Right kidney (tissue), 1 donor: ENCODE measurements around the gene EGFL8.

ENCODE experiments used
- DNase-seq: peaks from one replicate; pipeline ENCODE4 v3.0.0-alpha.2; 2016

Gene EGFL8

GRCh38 chr6:32146287-32146686, 18.1 kb upstream of the EGFL8 start:
- DNase-seq: no peak

GRCh38 chr6:32146687-32147086, 17.7 kb upstream of the EGFL8 start:
- DNase-seq: no peak

GRCh38 chr6:32147401-32148132, 16.8 kb upstream of the EGFL8 start:
- DNase-seq: no peak

- DNase-seq: peak; percentile 79
These were observed 15.9 kb upstream of the EGFL8 start for GRCh38 chr6:32148289-32149091.

GRCh38 chr6:32149092-32149755, 15.2 kb upstream of the EGFL8 start:
- no peak for DNase-seq

GRCh38 chr6:32149932-32150870, 14.2 kb upstream of the EGFL8 start:
- peak; percentile 57 for DNase-seq

- peak; percentile 36 for DNase-seq
These were observed 13.1 kb upstream of the EGFL8 start for GRCh38 chr6:32151181-32151862.

- DNase-seq: peak; percentile 44
These were observed 12.3 kb upstream of the EGFL8 start, which contains the start of gene PRRT1 for GRCh38 chr6:32151863-32152768. TSS of gene PRRT1 (minus strand) at chr6:32151939. CDS start at chr6:32151827, 112 bp downstream.

GRCh38 chr6:32152769-32153563, 11.4 kb upstream of the EGFL8 start:
- DNase-seq: peak; percentile 67

- peak; percentile 89 for DNase-seq
These were observed 10.6 kb upstream of the EGFL8 start, which contains the start of gene PPT2 for GRCh38 chr6:32153564-32154513. TSS of gene PPT2 (plus strand) at chr6:32154141. CDS start at chr6:32154595, 454 bp downstream.

GRCh38 chr6:32154514-32155161, 9.8 kb upstream of the EGFL8 start:
- peak; percentile 88 for DNase-seq

GRCh38 chr6:32156891-32157290, 7.5 kb upstream of the EGFL8 start:
- no peak for DNase-seq

GRCh38 chr6:32158052-32158451, 6.3 kb upstream of the EGFL8 start:
- no peak for DNase-seq

GRCh38 chr6:32163559-32164258, 686 bp upstream of the EGFL8 start:
- no peak for DNase-seq

GRCh38 chr6:32166411-32167061, 2.1 kb downstream of the EGFL8 start:
- DNase-seq: no peak

GRCh38 chr6:32167154-32167760, 2.9 kb downstream of the EGFL8 start:
- DNase-seq: no peak
